OCI-LY7 (cell line): Measurements from ENCODE around the gene SNX15. TPM values are rescaled to one million over a fixed set of nuclear protein-coding genes. Genes with fewer than 3 reads are reported as not detected.

Experiments
- BruUV-seq: library from RNA; stranded (reverse); fragments of 400-500 nt; replicated peaks from 2 replicates; lab custom pipeline; 2021; lab: Mats Ljungman, UMichigan
- CTCF ChIA-PET: fragments of 300-600 bp; sonication (Branson Sonifier 250); formaldehyde crosslinking; loops from one replicate; lab custom pipeline; 2022; ENCODE audit warnings: antibody characterized with exemption; ENCODE audit not compliant: unreplicated experiment; lab: Charles Lee
- POLR2A ChIA-PET: fragments of 300-600 bp; sonication (Branson Sonifier 250); formaldehyde crosslinking; loops from one replicate; lab custom pipeline; 2022; ENCODE audit warnings: antibody characterized with exemption; lab: Charles Lee
- DNase-seq: peaks from one replicate; pipeline ENCODE4 v3.0.0-alpha.2; 2015; ENCODE audit warnings: low spot score
- H2AFZ ChIP-seq: fragments of 200-600 bp; sonication (generic), shearing (Covaris generic); 2 replicates; pipeline ENCODE4 v1.6.1; 2014; ENCODE audit warnings: mild to moderate bottlenecking, antibody characterized with exemption, low read length, moderate library complexity
- H3K27ac ChIP-seq: fragments of 200-600 bp; sonication (generic); 2 replicates; pipeline ENCODE4 v1.5.1; 2014; ENCODE audit warnings: mixed run types, low read depth, mild to moderate bottlenecking, moderate library complexity, low read length, inconsistent platforms; ENCODE audit not compliant: poor library complexity, severe bottlenecking
- H3K36me3 ChIP-seq: fragments of 200-600 bp; sonication (generic); 2 replicates; pipeline ENCODE4 v1.6.1; 2014; ENCODE audit warnings: mild to moderate bottlenecking, antibody characterized with exemption, low read length, moderate library complexity, mixed read lengths; ENCODE audit not compliant: insufficient read depth
- H3K4me1 ChIP-seq: fragments of 200-600 bp; sonication (generic); 2 replicates; pipeline ENCODE4 v1.5.1; 2014; ENCODE audit warnings: mild to moderate bottlenecking, low read length; ENCODE audit not compliant: insufficient read depth, poor library complexity, severe bottlenecking
- H3K4me2 ChIP-seq: fragments of 200-600 bp; sonication (generic); 2 replicates; pipeline ENCODE4 v1.6.1; 2014; ENCODE audit warnings: mild to moderate bottlenecking, low read length
- H3K4me3 ChIP-seq: fragments of 200-600 bp; sonication (generic); 2 replicates; pipeline ENCODE4 v1.5.1; 2014; ENCODE audit warnings: mild to moderate bottlenecking, low read depth, low read length; ENCODE audit not compliant: poor library complexity, severe bottlenecking
- H3K79me2 ChIP-seq: fragments of 200-600 bp; sonication (generic); 2 replicates; pipeline ENCODE4 v1.6.1; 2016; ENCODE audit warnings: low read depth, mild to moderate bottlenecking, low read length, moderate library complexity, mixed read lengths; ENCODE audit not compliant: insufficient read depth
- H3K9me2 ChIP-seq: fragments of 200-600 bp; sonication (generic); 2 replicates; pipeline ENCODE4 v1.6.1; 2016; ENCODE audit warnings: mild to moderate bottlenecking, low read length, mixed read lengths; ENCODE audit not compliant: insufficient read depth
- H3K9me3 ChIP-seq: fragments of 200-600 bp; sonication (generic); 2 replicates; pipeline ENCODE4 v1.6.1; 2014; ENCODE audit warnings: mild to moderate bottlenecking, mixed run types, low read length, mixed read lengths
- H4K20me1 ChIP-seq: fragments of 200-600 bp; sonication (generic); 2 replicates; pipeline ENCODE4 v1.6.1; 2014; ENCODE audit warnings: mild to moderate bottlenecking, antibody characterized with exemption, low read length, moderate library complexity, mixed read lengths; ENCODE audit not compliant: insufficient read depth
- EZH2phosphoT487 ChIP-seq: fragments of 200-600 bp; sonication (generic); IDR thresholded peaks from 2 replicates; pipeline ENCODE4 v1.6.1; 2018; ENCODE audit warnings: low read depth, borderline replicate concordance, mild to moderate bottlenecking, mixed run types, antibody characterized with exemption, low read length, moderate library complexity, mixed read lengths
- intact Hi-C: fragments of 100-400 bp; cut with micrococcal nuclease; formaldehyde crosslinking; loops from one replicate; pipeline ENCODE4 v1.10.0; 2022; ENCODE audit not compliant: unreplicated experiment
- total RNA-seq, 2 experiments: library from RNA; depleted of rRNA in 1 of 2; stranded (reverse); fragments of >200 nt in 1 of 2; shearing (Covaris generic) in 1 of 2; gene quantifications; 2 replicates each; pipeline ENCODE4 v1.2.3, GENCODE V29; 2014 to 2022
- TF ChIP-seq, protein P1 (sequence below): fragments of 200-600 bp; sonication (generic); conservative IDR thresholded peaks from 2 replicates; pipeline ENCODE4 v1.5.1; 2014; ENCODE audit warnings: mild to moderate bottlenecking, antibody characterized with exemption, low read length, moderate library complexity, mixed read lengths

Gene SNX15
- total RNA-seq, 2 experiments from 2014 or later: 25.9 to 28.3 TPM

DNA sequence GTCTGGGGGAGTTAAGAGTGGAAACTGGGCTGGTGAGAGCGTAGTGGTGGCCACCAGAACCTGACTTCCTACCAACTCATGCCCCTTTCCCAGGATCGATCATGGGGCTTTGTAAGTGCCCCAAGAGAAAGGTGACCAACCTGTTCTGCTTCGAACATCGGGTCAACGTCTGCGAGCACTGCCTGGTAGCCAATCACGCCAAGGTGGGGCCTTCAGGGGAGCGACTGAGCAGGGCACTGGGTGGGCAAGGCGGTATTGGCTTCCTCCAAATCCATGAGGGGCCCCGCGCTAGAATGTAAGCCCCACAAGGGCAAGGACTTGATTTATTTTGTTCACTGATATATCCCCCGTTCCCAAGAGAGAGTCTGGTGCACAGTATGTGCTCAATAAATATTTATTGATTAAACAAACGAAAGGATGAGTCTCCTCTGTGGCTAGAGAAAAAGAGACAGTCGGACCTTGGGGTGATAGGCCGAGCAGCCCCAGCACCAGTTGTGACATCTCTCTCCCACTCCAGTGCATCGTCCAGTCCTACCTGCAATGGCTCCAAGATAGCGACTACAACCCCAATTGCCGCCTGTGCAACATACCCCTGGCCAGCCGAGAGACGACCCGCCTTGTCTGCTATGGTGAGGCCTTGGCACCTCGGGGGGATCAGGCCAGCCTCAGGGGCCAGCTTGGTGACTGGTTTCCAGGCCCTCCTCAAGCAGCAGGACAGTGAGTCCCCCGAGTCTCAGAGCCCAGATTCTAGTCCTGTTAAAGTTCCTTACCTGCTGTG, 57.5 kb downstream of the SNX15 start:
- Histone ChIP-seq H3K4me2 (peak overlapping the region; percentile 85), H4K20me1 (peaks cover 8% of the 10 kb centered on the region; the same call in 1 of the 2 replicates), H3K27ac (peak overlapping the region; percentile 74), H2AFZ (no peak overlapping the region; the same call in 1 of the 2 replicates), H3K4me1 (peaks cover 42% of the 10 kb centered on the region), H3K4me3 (peak overlapping the region; percentile 91), H3K9me3 (no peaks in the 10 kb centered on the region), H3K79me2 (peaks cover 51% of the 10 kb centered on the region), H3K36me3 (peaks cover 53% of the 10 kb centered on the region), H3K9me2 (no peaks in the 10 kb centered on the region)
- CTCF ChIA-PET: no interaction called here
- no peak for DNase-seq
- TF ChIP-seq EZH2phosphoT487: no peak
- TF ChIP-seq, protein P1, sequence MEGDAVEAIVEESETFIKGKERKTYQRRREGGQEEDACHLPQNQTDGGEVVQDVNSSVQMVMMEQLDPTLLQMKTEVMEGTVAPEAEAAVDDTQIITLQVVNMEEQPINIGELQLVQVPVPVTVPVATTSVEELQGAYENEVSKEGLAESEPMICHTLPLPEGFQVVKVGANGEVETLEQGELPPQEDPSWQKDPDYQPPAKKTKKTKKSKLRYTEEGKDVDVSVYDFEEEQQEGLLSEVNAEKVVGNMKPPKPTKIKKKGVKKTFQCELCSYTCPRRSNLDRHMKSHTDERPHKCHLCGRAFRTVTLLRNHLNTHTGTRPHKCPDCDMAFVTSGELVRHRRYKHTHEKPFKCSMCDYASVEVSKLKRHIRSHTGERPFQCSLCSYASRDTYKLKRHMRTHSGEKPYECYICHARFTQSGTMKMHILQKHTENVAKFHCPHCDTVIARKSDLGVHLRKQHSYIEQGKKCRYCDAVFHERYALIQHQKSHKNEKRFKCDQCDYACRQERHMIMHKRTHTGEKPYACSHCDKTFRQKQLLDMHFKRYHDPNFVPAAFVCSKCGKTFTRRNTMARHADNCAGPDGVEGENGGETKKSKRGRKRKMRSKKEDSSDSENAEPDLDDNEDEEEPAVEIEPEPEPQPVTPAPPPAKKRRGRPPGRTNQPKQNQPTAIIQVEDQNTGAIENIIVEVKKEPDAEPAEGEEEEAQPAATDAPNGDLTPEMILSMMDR: no peak
- POLR2A ChIA-PET: interaction anchor here (0.9 to 1.0 kb wide), 2 partner anchors 9 to 11 kb away, joined by 3 to 4 read pairs; partner anchors contain the start of gene VPS51
- intact Hi-C loops: loop anchor here (1.0 to 10.0 kb wide), 6 partner anchors 33 to 240 kb away; partner anchors contain the start of genes ARL2, ATG2A, CDC42BPG and SAC3D1
- BruUV-seq: no TSS peak

DNA sequence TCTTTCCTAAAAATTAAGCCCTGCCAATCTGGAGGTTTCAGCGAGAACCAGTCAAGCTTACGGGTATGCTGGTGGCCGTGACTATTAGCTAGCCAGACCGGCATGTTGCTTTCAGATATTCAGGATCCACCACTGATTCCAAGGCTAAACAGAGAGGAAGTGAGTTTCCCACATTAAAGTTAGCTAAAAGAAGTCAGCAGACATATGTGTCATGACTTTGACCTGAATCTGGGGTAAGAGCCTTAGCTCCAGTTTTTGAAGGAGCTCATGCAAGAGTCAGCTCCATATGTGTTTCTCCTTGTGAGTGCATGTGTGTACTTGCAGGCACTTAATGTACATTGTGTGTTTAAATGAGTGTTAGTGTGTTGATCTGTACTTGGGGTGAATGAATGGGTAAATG, 58.2 kb downstream of the SNX15 start:
- BruUV-seq: no TSS peak

More for the DNA sequence above, 58.2 kb downstream of the SNX15 start:
- H3K79me2 ChIP-seq: peaks cover 45% of the 10 kb centered on the region
- CTCF ChIA-PET: no interaction called here
- no peak overlapping the region for H3K4me3 ChIP-seq
- no peak overlapping the region for H2AFZ ChIP-seq
- peak overlapping the region; percentile 85 for H3K4me2 ChIP-seq
- H3K36me3 ChIP-seq: peaks cover 49% of the 10 kb centered on the region
- TF ChIP-seq EZH2phosphoT487: no peak
- TF ChIP-seq, protein P1: no peak
- no peak for DNase-seq
- H3K9me2 ChIP-seq: no peaks in the 10 kb centered on the region
- H3K27ac ChIP-seq: no peak overlapping the region
- peaks cover 8% of the 10 kb centered on the region; the same call in 1 of the 2 replicates for H4K20me1 ChIP-seq
- no peaks in the 10 kb centered on the region for H3K9me3 ChIP-seq
- intact Hi-C loops: loop anchor here (2.0 to 10.0 kb wide), 3 partner anchors 45 to 241 kb away; partner anchors contain the start of genes ATG2A, CDC42BPG and SAC3D1
- POLR2A ChIA-PET: interaction anchor here (0.9 to 1.0 kb wide), 2 partner anchors 10 to 11 kb away, joined by 3 to 4 read pairs; partner anchors contain the start of gene VPS51
- H3K4me1 ChIP-seq: peaks cover 39% of the 10 kb centered on the region
